ENCODE results near the gene CLTA.

- TF ChIP-seq POLR2AphosphoS5 (IDR thresholded peaks at IDR 0.05): no peak
- TF ChIP-seq, protein P1, sequence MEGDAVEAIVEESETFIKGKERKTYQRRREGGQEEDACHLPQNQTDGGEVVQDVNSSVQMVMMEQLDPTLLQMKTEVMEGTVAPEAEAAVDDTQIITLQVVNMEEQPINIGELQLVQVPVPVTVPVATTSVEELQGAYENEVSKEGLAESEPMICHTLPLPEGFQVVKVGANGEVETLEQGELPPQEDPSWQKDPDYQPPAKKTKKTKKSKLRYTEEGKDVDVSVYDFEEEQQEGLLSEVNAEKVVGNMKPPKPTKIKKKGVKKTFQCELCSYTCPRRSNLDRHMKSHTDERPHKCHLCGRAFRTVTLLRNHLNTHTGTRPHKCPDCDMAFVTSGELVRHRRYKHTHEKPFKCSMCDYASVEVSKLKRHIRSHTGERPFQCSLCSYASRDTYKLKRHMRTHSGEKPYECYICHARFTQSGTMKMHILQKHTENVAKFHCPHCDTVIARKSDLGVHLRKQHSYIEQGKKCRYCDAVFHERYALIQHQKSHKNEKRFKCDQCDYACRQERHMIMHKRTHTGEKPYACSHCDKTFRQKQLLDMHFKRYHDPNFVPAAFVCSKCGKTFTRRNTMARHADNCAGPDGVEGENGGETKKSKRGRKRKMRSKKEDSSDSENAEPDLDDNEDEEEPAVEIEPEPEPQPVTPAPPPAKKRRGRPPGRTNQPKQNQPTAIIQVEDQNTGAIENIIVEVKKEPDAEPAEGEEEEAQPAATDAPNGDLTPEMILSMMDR (IDR thresholded peaks at IDR 0.05): no peak
These were observed 43.1 kb upstream of the CLTA start for GRCh38 chr9:36147441-36148175.

Data from breast epithelium (tissue), 3 donors.